Activated gamma-delta T cell treated with anti-CD3 and anti-CD28 coated beads, Interleukin-2, amount 50 U/mL, for 16 hours (primary cell): ENCODE results near the gene CDH2.

ENCODE experiments used
- DNase-seq: peaks from one replicate; pipeline ENCODE4 v3.0.0-alpha.2; 2020; ENCODE audit warnings: low read depth

CDH2 gene

DNA sequence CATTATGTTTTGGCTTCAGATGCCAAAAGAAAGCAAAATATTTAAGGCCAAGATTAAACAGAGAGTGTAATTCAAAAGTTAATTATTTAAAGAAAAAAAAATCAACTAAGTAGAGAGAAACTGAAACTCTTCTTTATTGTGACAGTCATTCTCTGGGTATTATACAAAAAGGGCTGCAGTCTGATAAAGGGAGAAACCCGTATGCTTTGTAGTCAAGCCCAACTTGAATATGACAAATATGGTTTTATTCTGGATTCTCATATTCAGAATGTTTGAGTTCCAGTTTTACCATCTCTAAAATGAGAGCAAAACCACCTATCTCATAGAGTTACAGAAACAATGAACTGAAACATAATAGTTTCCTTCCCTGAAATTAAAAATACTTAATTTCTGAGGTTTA, 8.2 kb downstream of the CDH2 start:
- no peak for DNase-seq

DNA sequence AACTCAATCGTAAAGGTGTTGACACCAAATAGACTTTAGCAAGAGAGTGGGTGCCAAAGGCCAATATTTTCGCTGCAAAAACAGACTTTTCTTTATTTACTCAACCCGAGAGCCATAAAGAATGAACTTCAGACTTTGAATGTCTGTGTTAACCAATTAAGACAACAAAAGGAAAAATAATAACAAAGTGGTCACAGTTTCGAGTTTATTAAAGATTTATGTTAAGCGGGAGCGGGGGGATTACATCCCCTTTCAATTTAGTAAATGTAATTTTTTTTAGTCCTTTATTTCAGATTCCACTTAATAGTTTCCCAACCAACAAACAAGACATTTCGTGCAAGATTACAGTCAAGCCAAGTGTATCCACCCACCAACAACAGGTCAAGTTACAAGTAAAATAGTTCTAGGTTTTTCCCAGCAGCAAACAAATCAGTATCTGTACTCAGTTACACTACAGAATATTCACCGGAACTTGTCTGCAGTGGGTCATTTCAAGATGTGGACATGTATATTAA, 9.0 kb downstream of the CDH2 start:
- no peak for DNase-seq

DNA sequence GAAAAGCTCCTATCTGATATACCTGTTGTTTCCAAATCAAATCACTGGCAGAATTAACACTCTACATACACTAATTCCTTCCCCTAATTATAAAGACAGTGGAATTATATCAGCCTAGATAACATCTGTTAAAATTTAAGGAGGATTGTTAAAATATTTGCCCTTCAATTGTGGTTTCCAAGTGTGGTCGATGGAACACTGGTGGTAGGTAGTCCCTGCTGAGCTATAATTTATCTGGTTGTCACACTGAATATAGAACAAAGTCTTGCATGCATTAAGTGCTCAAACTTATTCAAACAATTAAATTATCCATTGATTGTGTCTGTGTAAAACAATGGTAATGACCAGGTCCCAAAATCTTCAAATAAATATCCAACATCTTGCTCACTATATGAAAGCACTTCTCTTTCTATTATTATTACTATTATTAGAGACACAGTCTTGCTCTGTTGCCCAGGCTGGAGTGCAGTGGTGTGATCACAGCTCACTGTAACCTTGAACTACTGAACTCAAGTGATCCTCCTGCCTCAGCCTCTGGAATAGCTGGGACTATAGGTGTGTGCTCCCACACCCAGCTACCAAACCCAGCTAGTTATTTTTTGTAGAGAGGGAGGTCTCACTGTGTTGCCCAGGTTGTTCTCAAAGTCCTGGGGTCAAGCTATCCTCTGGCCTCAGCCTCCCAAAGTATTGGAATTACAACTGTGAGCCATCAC, 12.0 kb downstream of the CDH2 start:
- no peak for DNase-seq

DNA sequence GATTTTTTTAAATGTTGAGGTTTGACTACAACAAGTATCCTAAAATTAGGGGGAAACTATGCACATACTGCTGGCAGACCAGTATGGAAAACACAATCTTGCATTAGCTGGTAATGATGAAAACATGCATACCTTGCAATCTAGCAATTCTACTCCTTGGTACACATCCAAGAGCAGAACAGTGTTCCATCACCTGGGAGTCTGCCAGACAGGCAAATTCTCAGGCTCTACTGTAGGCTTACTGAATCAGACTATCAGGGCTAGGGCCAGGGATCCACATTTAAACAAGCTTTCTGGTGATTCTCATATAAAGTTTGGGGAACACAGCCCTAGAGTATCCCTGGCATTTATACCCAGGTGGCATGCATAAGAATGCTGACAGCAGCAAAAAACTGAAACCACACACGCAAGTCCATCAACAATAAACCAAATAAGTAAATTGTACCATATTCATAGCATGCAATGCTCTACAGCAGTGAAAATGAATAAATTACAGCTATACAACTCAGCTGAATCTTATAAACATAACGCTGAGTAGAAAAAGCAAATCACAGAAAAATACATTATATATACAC, 13.6 kb downstream of the CDH2 start:
- DNase-seq, result no peak

DNA sequence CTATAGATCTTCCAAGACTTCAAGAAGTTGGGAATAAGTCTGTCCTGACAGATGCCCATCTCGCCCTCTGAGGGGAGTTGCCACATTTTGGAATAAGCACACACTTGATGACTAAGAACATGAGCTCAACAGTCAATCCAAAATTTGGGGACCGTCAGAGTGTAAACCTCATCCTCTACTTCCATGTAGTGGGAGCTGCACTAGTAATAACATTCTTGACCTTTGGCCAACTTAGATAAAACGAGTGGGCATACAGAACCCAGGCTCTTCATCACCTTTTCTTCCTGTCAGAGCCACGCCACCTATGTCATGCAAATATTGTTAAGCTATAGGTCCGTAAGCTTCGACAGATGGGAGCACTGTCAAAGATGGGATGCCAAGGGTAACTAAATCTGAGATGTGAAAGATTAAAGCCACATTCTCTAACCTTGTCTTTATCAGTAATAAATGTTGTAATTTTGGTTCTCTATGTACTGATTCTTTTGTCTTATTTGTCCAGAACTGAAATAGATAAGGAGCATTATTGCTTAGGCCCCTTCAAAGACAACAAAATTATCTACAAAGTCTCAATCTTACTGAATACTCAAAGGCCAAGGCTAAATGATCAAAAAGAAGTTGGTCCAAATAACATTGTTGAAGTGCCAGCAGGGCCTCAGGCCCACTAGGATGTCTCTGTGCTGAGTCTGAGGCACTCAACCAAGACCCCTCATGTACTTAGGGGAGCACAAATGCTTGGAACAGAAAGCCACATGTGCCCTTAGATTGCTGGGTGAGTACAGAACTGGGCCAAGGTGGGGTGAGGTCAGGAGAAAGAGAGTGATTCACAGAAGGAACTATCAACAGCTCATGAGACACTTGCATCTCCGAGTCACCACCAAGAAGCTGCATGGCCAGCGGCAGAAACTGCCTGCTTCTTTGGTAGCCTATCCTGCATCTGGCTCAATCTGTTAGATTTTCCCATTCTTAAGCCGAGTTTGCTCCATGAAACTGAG, 15.0 kb downstream of the CDH2 start:
- no peak for DNase-seq

DNA sequence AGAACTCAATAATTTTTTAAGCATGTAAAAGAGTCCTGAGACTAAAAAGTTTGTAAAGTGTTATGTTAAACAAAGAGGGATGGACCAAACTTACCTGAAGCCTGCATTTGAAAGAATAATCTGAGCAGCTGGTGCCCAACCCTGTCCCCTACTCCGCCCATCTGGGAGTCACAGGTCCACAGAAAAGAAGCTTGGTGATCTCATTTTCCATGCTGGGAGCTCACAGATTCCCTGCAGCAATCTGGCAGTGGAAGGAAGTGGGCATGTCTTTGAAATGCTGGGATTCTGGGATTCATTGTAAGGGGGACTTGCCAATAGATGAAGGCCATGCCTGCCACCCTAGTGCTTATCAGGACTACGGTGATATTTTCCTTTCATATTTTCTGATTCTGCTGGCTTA, 17.9 kb downstream of the CDH2 start:
- DNase-seq, result no peak

DNA sequence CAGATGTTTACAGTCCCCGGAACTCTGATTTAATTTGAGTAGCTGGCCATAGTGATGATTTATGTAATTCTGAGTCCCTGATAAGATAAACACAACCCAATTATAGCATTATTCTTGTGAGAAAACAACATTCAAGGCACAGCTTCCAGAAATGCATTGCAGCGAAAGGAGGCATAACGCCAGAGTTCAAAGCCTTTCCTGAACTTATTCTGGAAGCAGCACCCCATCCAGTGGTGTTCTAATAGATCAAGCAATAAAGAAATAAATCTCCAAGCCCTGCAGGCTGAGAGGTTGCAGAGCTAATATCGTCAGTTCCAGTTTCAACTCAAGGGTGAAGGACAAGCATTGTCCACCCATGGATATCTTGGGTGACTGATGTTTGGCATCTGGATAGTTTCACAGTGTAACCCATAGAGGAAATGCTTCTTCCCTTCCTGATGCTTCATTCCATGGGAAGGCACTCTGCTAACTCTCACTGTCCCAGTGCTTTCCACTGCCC, 18.8 kb downstream of the CDH2 start:
- DNase-seq, result no peak

DNA sequence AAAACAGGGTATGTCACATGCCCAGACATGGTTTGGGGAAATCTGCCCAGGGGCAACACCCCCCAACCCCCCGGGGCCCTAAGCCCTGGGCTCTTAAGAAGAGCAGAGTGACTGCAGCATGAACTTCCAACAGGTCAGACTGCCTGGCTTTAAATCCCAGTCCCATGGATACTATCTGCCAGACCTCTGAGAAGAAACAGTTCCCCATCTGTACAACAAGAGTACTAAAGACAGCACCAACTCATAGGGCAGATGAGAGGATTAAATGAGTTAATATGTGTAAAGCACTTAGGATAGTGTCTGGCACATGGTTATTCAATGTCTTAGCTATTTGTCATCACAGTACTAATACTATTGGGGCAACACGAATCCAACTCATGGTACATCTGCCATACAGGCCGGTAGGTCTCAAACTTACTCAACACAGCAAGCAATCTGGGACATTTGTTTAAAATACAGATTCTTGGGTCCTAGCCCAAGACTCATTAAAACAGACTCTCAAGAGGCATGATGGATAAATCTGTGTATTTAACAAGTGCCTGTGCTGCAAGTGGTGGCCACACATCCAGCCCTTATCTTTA, 23.4 kb downstream of the CDH2 start:
- no peak for DNase-seq

DNA sequence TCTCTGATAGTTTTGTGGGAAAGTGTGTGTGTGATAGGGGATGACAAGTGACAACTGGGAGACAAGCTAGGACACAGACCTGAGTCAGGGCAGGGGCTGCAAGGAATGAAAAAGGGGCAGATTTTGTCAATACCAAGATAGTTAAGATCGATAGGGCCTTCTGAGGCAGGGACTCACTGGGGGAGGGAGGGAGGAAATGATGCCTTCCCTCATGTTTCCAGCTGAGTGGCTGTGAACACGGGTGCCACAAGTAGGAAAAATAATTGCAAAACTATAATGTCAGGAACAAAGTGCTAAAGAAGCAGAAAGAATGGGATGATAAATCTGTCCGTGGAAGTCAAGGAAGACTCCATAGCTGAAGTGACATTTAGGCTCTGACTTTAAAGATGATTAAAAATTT, 24.2 kb downstream of the CDH2 start:
- no peak for DNase-seq

DNA sequence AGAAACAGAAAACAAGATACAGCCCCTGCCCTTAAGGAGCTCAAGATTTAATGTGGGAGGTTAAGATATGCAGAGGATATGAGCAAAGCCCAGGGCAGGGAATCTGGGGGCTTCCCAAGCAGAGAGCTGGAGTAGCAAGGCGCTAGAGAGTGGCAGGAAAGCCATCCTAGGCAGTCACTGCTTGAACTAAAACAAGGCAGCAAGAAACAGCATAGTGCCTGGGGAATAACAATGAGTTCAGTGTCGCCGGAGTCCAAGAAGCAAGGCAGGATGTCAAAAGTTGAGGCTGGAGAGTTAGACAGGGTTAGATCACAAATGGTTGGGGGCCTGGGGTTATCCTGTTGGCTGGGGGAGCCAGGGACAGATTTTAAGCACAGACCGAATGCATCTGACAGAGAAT, 24.6 kb downstream of the CDH2 start:
- DNase-seq, result no peak

DNA sequence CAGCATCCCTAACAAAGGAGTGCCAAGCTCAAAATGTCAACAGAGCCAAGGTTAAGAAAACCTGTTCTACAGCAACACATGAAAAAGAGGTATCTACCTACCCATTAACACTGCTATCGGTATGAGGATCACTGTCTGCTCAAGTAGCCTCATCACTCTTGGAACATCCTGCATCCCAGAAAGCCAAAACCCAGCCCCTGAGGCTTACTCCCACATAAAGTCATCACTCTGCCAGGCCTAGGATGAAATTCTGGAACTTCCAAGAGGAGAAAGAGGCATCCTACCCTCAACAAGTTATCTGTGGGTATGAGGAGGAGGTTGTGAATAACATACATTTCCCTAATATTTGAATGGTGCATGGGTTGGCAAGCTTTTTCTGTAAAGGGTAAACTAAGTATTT, 25.5 kb downstream of the CDH2 start:
- no peak for DNase-seq

DNA sequence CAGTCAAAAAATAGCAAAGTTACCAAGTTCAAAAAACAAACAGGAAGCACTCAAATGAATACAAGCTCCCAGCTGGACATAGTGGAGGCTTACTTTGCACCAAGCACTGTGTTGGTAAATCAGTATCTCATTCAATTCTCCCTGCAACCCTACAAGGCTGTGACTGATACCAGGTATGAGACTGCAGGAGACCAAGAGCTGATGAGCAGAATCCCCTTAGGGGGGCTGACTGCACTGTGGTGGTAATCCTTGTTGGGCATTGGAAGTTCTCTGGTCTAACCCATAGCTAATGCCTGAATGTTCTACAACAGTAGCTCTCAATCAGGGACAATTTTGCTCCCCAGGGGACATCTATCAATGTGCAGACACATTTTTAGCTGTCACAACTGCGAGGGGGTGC, 26.0 kb downstream of the CDH2 start:
- no peak for DNase-seq

DNA sequence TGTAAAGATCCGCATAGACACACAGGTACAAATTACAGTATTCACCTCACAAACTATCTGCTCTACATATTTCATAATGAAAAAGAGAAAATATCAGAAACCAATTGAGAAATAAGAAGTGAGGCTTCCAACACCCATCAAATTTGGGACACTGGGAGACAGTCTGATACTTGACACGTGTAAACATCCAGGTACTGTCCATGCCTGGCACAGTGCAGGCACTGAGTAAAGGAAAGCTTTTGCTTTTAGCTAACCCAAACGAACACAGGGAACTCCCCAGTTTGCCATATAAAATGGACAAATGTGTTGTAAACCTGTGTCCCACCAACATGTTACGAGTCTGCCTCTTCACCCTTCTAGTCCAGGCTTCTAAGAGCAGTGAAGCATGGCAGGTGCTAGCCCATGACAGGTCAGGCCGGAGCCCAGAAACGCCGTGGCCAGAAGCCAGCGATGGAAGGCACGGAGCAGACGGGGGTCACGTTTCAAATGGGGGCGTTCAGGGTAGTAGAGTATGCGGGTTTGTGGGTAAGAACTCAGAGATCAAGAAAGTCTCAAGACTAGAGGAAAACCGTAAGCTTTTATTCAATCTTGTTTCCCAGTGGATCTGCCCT, 27.0 kb downstream of the CDH2 start:
- no peak for DNase-seq

DNA sequence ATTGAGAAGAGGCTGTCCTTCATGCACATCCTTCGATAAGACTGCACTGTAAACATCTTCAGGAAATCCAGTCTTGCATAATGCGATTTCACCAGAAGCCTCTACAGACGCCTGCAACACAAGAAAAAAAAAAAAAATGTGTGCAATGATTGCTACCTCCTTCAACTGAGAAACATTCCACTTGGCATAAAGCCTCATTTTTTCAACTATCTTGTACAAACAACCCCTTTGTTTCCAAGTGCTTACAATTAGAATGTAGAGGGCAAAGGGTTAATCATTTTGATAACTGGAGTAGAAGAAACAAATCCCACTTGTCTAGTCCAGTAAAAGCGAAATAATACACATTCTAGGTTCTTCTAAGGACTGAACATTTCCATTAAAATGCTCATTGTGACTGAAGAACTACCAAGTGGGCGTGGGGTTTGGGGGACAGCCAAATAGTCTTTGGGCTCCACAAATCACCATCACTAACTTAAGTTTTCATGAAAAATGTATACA, 29.2 kb downstream of the CDH2 start:
- no peak for DNase-seq

DNA sequence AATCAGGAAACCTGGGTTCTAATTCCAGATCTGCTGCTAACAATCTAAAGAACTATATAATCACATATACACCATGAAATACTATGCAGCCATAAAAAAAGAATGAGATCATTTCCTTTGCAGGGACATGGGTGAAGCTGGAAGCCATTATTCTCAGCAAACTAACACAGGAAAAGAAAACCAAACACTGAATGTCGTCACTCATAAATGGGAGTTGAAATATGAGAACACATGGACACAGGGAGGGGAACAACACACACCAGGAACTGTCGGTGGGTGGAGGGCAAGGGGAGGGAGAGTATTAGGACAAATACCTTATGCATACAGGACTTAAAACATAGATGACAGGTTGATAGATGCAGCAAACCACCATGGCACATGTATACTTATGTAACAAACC, 33.2 kb downstream of the CDH2 start:
- no peak for DNase-seq

DNA sequence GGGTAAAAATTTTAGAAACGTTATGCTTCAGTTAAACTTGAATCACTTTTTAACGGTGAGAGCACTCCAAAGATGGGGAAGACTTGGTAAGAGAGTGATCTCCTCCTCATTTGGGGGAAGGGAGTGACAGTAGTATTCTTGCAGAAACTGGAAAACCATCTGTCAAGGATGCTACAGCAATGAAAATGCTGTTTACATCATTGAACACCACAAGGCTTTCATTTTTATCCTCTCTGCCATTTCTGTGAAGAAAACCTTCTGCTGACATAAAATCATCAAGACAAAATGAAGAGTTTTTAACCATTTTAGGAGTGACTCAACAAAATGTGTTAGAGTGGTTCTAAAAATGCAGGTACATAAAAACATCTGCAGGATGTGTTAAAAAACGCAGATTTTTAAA, 38.1 kb downstream of the CDH2 start:
- no peak for DNase-seq

DNA sequence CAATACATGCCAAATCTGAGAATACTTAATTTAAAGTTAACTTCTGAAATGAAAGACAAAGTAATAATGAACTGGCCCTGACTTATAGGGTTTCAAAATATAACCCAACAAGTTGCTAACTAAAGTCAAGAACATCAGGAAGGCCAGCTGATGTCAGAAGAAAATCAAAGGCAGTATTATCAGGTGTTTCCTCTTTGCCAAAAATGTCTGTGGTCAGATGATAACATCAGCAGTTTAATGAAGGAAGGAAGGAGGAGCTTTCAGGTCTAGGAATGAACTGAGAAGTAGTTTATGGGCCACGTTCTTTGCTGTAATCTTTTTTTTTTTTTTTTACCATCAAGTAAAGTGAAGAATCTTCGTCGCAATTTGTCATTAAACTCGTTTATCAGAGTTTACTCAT, 40.9 kb downstream of the CDH2 start:
- no peak for DNase-seq

DNA sequence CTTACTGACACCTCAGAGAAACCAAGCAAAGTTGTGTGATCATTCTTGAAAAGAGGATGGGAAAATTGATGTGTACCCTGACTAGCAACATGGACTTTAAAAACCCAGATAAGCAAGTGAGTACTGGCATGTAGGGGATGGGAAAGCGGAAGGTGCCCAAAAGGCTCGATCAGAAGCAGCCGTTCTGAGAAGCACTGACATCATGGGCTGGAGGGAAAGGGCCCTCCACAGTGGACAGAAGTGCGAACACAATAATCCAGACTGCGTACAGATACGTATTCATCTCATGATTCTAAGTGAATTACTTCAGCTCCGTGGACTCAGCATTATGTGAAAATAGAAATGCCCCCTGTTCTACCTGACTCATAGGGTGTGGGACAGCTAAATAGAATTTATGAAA, 42.2 kb downstream of the CDH2 start:
- no peak for DNase-seq

DNA sequence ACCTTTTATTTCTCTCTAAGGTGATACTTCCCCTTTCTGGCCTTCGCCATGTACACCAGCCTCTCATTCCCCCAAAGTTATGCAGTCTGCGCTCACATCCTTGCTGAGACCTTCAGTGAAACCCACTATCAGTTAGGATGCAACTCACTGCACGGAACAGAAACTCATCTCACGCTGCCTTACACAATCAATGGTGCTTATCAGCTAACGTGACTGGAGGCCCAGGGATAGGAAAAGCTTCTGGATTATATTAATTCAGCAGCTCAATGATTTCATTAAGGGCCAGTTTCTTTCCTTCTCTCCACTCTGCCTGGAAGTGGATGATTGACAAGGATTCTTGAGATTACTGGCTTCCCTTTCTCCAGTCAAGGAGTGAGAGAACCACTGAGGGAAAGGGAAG, 44.8 kb downstream of the CDH2 start:
- DNase-seq, result no peak

DNA sequence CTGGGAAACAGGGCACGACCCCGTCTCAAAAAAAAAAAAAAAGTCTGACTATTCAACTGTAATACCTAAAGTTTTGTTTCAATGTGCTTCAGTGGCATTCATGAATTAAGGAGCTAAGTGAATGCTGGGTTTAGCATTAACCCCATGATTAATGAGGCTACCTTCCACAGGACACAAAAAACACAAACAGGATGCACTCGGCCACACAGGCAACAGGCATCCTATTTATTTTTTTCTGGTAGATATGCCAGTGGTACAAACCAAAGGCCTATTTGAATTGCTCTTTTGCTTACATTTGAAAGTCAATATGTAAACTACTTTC, 48.3 kb downstream of the CDH2 start:
- DNase-seq, result no peak

DNA sequence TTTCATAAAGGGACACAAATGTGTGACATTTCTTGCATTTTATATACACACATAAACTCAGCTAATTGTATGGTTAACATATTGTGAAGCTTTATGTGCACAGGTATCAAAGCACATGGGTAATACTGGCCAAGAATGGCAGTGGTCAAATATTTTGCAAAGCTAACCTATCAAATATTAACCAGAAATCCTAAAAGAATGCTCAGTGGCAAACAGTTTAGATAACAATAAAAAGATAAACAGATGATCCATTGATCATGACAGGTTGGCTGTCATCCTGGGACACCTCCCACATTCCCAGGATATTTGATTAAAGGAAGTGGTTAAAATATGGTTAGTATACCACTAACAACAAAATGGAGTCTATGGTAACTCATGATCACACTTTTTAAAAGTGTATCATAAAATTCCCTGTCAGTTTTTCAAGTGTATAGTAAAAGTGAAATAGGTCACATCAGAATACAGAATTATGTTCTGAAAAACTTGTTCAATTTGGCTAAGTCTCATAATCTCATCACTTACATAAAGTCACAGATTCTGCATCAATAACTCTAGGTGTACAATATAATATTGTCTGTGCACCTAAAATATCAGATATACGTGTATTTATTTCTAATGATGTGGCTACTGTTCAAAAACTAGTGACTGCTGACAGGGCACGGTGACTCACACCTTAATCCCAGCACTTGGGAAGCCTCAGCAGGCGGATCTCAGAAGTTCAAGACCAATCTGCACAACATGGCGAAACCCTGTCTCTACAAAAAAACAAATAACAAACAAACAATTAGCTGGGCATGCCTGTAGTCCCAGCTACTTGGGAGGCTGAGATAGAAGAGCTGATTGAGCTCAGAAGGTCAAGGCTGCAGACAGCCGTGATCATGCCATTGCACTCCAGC, 48.9 kb downstream of the CDH2 start:
- no peak for DNase-seq
